GM12891 (cell line): ENCODE data around the gene AEBP1.

ENCODE experiments used
- POLR2A ChIP-seq: IDR thresholded peaks from 2 replicates; pipeline ENCODE4 v1.6.1; 2011; ENCODE audit warnings: low read depth, low read length, control low read depth
- POLR2AphosphoS5 ChIP-seq: IDR thresholded peaks from 2 replicates; pipeline ENCODE4 v1.6.1; 2011; ENCODE audit warnings: low read depth, low read length, control low read depth
- SPI1 ChIP-seq: IDR thresholded peaks from 2 replicates; pipeline ENCODE4 v1.6.1; 2011; ENCODE audit warnings: low read depth, low read length, control low read depth
- TAF1 ChIP-seq: IDR thresholded peaks from 2 replicates; pipeline ENCODE4 v1.6.1; 2011; ENCODE audit warnings: low read depth, low read length, control low read depth

GRCh38 chr7:44119829-44120380, 15.8 kb downstream of the AEBP1 start:
- no peak for TF ChIP-seq POLR2A
- no peak for TF ChIP-seq POLR2AphosphoS5
- no peak for TF ChIP-seq SPI1
- no peak for TF ChIP-seq TAF1
